ENCODE measurements around the gene MYEOV.

MYEOV gene

GRCh38 chr11:69267395-69267805, 26.6 kb upstream of the MYEOV start:
- DNase-seq = no peak

DNA sequence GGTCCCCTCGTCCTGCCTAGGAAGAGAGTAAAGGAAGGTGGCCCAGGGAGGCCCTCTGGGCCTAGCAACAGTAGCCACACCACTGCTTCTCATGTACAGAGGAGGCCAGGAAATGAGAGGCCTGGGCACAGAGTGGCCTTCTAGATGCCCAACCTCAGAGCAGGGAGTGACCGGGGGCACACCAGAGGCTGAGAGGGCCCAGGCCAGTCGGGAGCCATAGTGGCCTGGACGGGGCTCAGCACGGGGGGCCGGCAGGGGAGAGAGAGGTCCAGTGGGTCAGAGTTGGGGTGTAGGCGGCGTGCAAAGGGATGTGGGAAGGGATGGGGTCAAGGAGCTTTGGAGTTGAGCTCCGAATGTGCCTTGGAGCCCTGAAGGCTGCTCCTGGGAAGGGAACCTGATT, 25.0 kb upstream of the MYEOV start:
- DNase-seq = no peak

- no peak for DNase-seq
These were observed 24.6 kb upstream of the MYEOV start for GRCh38 chr11:69269388-69269787.

DNA sequence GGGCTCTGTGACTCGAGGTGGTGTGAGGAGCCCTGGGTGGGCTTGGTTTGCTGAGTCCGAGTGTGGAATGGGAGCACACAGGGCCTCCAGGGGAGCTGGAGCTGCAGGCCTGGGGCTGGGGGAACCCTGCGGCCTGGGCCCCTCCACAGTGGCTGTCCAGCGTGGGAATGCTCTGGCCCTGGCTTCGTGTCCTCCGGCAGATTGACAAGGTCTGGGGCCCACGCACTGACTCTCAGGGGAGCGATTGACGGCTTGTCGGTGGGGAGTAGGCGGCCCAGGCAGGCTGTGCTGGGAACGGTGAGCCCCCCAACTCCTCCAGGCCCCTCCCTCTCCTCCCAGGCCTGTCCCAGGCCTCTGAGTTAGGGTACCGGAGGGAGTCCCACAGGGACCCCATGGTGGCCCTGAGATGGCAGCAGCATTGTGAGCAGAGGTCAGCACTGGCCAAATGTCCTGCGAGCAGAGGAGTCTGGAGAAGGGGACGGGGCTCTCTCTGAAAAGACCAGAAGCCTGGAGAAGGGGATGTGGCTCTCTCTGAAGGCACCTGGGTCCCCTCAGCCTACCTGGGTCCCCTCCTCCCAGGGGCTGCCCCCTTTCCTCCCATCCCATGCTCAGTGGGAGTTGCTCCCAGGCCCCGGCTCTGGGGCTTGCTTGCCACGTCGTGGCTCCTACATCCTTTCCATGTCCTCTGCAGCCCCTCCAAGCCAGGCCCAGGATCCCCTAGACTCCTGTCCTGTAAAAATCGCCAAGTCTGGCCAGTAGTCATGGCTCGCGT, 23.8 kb upstream of the MYEOV start:
- DNase-seq = no peak

GRCh38 chr11:69270941-69271340, 23.0 kb upstream of the MYEOV start:
- DNase-seq = no peak

DNA sequence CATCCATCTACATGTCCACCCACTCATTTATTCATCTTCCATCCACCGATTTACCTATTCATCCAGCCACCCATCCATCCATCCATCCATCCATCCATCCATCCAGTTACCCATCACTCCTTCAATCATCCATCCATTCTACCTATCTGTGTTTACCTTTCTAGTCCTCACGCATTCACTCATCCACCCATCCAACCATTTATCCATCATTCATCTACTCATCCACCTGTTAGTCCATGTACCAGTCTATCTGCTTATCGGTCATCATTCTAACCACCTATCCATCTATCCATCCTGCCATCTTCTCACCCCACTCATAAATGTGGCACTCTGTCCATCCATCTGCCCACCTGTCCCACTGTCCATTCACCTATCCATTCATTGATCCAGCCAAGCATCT, 21.9 kb upstream of the MYEOV start:
- no peak for DNase-seq

- DNase-seq = no peak
These were observed 21.0 kb upstream of the MYEOV start for GRCh38 chr11:69272831-69273485.

DNA sequence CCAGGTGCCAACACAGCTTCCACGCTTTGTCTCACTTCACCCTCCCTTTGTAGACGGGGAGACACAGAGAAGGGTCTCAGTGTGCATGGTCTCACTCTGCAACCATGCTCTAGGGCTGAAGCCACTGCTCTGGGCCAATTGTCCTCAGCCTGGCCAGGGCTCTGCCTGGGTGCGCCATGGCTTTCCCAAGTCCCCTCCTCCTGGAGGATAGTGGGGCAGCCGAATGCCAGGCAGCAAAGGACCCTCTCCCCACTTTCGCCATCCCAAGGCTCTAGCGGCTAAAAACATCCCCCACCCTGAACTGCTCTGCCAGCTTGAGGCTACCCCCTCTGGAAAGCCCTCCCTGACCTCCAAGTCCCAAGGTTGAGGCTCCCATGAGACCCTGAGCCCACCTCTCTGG, 20.4 kb upstream of the MYEOV start:
- no peak for DNase-seq

DNA sequence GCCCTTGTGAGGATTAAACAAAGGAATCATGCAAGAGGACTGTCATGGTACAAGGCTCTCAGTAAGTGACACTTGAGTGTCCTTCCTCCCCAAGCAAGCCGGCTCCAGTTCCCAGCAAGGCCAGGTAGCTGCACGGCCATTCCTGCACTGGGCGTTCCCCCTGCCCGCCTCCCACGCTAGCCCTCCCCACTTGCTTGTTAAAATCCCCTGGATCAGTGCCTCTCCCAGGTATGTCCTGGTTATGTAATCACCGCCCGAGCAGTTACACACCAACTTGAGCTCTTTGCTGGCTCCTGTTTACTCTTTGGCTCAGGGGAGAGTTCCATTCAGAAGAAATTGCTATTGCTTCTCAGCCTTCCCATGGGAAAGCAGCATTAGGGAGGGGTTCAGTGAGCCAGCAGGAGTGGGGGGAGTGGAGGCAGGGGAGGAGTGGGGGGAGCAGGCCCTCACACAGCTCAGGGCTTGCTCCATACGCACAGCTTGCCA, 19.4 kb upstream of the MYEOV start:
- DNase-seq = peak; percentile 9

DNA sequence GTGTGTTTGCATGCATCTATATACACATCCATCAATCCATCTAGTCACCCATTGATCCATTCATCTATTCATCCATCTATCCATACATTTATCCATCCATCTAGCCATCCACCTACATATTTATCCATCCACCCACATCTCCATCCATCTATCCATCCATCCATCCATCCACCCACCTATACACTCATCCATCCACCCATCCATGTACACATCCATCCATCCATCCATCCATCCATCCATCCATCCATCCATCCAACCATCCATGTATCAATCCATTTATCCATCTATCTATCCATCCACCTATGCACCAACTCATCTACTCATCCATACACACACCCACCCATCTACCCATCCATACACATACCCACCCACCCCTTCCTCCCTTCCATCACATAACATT, 18.8 kb upstream of the MYEOV start:
- DNase-seq = no peak

GRCh38 chr11:69276165-69276564, 17.8 kb upstream of the MYEOV start:
- DNase-seq = no peak

DNA sequence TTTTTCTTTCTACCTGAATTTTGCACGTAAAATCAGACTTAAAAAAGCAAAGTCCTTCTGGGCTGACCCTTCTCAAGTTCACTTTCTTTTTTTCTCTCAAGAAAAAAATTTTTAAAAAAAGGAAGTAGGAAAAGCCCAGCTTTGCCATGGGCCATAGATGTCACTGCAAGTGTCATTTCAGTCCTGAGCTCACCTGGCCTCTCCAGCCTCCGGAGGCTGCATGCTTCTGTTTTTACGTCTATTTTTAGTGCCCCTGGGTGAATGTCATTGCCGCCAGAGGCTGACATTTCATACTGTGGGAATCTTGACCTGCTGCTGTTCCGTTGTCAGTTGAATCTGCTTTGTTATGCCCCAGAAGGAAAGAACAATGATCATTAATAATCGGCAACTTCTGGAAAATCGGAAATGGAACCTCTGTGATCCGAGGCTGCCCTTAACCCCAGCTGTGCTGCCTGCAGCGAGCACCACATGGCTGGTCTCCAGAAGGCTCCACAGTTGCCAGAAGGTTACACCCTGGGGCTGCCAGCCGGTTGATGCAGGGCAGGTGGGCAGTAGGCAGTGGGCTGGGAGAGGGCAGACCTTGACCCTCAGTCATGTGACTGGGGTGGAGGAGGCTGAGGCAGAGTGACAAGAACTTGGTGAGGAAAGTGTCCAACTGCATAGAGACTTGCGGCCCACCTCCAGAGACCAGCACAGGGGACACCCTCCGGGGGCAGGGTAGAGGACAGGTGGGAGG, 16.7 kb upstream of the MYEOV start:
- DNase-seq = no peak

GRCh38 chr11:69278091-69278867, 15.7 kb upstream of the MYEOV start:
- no peak for DNase-seq

- no peak for DNase-seq
These were observed 13.5 kb upstream of the MYEOV start for GRCh38 chr11:69280451-69280850.

DNA sequence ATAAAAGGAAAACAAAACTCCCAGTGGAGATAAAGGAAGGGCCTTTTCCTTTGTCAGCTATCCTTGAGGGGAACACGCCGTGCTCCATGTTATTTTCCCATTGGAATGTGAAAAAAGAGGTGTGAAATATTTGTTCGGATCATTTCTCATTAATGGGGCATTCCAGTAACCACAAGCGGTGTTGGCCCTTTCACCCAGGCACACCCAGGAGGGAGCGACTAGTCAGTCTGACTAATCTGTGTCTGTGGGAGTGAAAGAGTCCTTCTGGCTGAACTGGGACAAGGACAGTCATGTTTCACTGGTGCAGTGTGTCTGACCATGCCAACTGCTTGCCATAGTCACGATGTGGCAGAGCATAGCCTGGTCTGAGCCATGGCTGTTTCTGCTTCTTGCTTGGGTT, 13.0 kb upstream of the MYEOV start:
- no peak for DNase-seq

- no peak for DNase-seq
These were observed 10.5 kb upstream of the MYEOV start for GRCh38 chr11:69283446-69283845.

GRCh38 chr11:69284081-69284511, 9.9 kb upstream of the MYEOV start:
- DNase-seq = no peak

DNA sequence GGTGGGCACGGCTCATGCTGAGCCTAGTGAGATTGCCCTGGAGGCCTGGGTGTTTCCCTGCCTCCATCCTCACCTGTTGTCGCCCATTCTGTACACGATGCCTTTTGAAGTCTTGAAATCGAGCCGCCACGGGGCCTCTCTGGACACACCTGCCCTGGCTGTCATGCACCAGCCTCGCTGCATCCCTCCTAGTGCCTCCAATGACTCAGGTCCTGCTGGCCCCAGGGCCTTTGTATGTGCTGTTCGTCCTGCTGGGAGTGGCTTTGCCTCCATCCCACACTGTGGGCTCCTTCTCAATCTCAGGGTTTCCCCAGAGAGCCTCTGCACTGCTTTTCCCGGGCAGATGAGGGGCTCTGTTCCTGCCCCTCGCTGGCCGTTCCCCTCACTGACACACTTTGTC, 8.9 kb upstream of the MYEOV start:
- DNase-seq = no peak

DNA sequence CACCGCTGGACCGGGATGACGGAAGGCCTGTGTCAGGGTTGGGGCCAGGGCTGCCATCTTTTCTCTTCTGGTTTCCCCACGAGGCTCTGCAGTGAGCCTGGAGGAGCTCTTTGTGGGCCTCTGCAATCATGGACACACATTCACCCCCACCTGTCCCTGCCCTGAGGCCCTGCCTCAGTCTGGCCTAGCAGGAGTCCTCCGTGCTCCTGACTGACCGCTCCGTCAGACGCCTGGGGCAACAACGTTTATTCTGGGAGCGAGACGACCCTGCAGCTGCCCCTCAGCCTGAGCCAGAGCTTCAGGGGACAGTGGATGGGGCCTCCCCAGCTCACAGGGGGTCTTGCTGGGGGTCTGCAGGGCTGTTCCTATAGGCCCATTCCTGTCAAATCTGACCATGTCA, 8.2 kb upstream of the MYEOV start:
- DNase-seq = no peak

- DNase-seq = no peak
These were observed 7.3 kb upstream of the MYEOV start for GRCh38 chr11:69286374-69287371.

- no peak for DNase-seq
These were observed 5.7 kb upstream of the MYEOV start for GRCh38 chr11:69287968-69288882.
